Rectal smooth muscle tissue (tissue), 1 donor: ENCODE data around the gene P3H1.

Experiments
- H3K27ac ChIP-seq: one replicate; pipeline ENCODE4 v1.7.0; 2013; ENCODE audit warnings: low read depth, low read length, inconsistent platforms
- H3K27me3 ChIP-seq: one replicate; pipeline ENCODE4 v1.7.0; 2013; ENCODE audit warnings: low read length; ENCODE audit not compliant: control insufficient read depth, insufficient read depth
- H3K36me3 ChIP-seq: one replicate; pipeline ENCODE4 v1.7.0; 2013; ENCODE audit warnings: low read length; ENCODE audit not compliant: control insufficient read depth, insufficient read depth
- H3K4me1 ChIP-seq: one replicate; pipeline ENCODE4 v1.7.0; 2013; ENCODE audit warnings: low read length; ENCODE audit not compliant: control insufficient read depth, insufficient read depth
- H3K4me3 ChIP-seq: one replicate; pipeline ENCODE4 v1.7.0; 2013; ENCODE audit warnings: low read length
- H3K9ac ChIP-seq: one replicate; pipeline ENCODE4 v1.7.0; 2013; ENCODE audit warnings: low read length

The P3H1 gene

GRCh38 chr1:42784946-42785693 lies 18.3 kb upstream of the P3H1 start, which contains the start of gene TMEM269:
TMEM269 (plus strand) TSS chr1:42784991; CDS start chr1:42789894, 4,903 bp downstream.
- H3K4me1 ChIP-seq: peaks cover 2% of the 10 kb centered on the region
- H3K9ac ChIP-seq: no peak within 1 kb of the TSS
- peak within 1 kb of the TSS; percentile 61 for H3K4me3 ChIP-seq
- no peak within 1 kb of the TSS for H3K27ac ChIP-seq
- peaks cover 2% of the 10 kb centered on the region for H3K36me3 ChIP-seq
- no peaks in the 10 kb centered on the region for H3K27me3 ChIP-seq

GRCh38 chr1:42784547-42784945 lies 17.7 kb upstream of the P3H1 start:
- Histone ChIP-seq H3K36me3 (peaks cover 2% of the 10 kb centered on the region), H3K4me1 (peaks cover 2% of the 10 kb centered on the region), H3K9ac (no peak overlapping the region), H3K27me3 (no peaks in the 10 kb centered on the region), H3K4me3 (peak overlapping the region; percentile 61), H3K27ac (no peak overlapping the region)

- Histone ChIP-seq H3K36me3 (peaks cover 2% of the 10 kb centered on the region), H3K4me1 (peaks cover 2% of the 10 kb centered on the region), H3K9ac (no peak overlapping the region), H3K27me3 (no peaks in the 10 kb centered on the region), H3K4me3 (no peak overlapping the region), H3K27ac (no peak overlapping the region)
These were observed 16.3 kb upstream of the P3H1 start for GRCh38 chr1:42783092-42783491.

- Histone ChIP-seq H3K27me3 (no peaks in the 10 kb centered on the region), H3K27ac (no peak overlapping the region), H3K36me3 (peaks cover 20% of the 10 kb centered on the region), H3K4me1 (no peaks in the 10 kb centered on the region), H3K9ac (no peak overlapping the region), H3K4me3 (no peak overlapping the region)
These were observed 13.3 kb upstream of the P3H1 start for GRCh38 chr1:42780176-42780575.

- Histone ChIP-seq H3K27me3 (no peaks in the 10 kb centered on the region), H3K9ac (no peak overlapping the region), H3K36me3 (peaks cover 23% of the 10 kb centered on the region), H3K27ac (no peak overlapping the region), H3K4me3 (no peak overlapping the region), H3K4me1 (no peaks in the 10 kb centered on the region)
These were observed 12.9 kb upstream of the P3H1 start for GRCh38 chr1:42779725-42780124.

GRCh38 chr1:42777852-42778251 lies 11.0 kb upstream of the P3H1 start:
- Histone ChIP-seq H3K4me1 (no peaks in the 10 kb centered on the region), H3K9ac (no peak overlapping the region), H3K4me3 (no peak overlapping the region), H3K27ac (no peak overlapping the region), H3K27me3 (no peaks in the 10 kb centered on the region), H3K36me3 (peaks cover 22% of the 10 kb centered on the region)

- Histone ChIP-seq H3K27ac (no peak overlapping the region), H3K4me3 (no peak overlapping the region), H3K36me3 (peaks cover 22% of the 10 kb centered on the region), H3K4me1 (no peaks in the 10 kb centered on the region), H3K9ac (no peak overlapping the region), H3K27me3 (no peaks in the 10 kb centered on the region)
These were observed 9.7 kb upstream of the P3H1 start for GRCh38 chr1:42776502-42776901.

GRCh38 chr1:42774928-42775526 lies 8.2 kb upstream of the P3H1 start:
- Histone ChIP-seq H3K4me3 (no peak overlapping the region), H3K27ac (no peak overlapping the region), H3K9ac (no peak overlapping the region), H3K4me1 (no peaks in the 10 kb centered on the region), H3K36me3 (peaks cover 22% of the 10 kb centered on the region), H3K27me3 (no peaks in the 10 kb centered on the region)

GRCh38 chr1:42773420-42773819 lies 6.6 kb upstream of the P3H1 start:
- Histone ChIP-seq H3K27ac (no peak overlapping the region), H3K36me3 (peaks cover 22% of the 10 kb centered on the region), H3K4me3 (no peak overlapping the region), H3K9ac (no peak overlapping the region), H3K4me1 (peaks cover 1% of the 10 kb centered on the region), H3K27me3 (no peaks in the 10 kb centered on the region)

- Histone ChIP-seq H3K27me3 (no peaks in the 10 kb centered on the region), H3K27ac (no peak overlapping the region), H3K36me3 (no peaks in the 10 kb centered on the region), H3K9ac (no peak overlapping the region), H3K4me3 (no peak overlapping the region), H3K4me1 (peaks cover 12% of the 10 kb centered on the region)
These were observed 3.0 kb upstream of the P3H1 start for GRCh38 chr1:42769811-42770210.

GRCh38 chr1:42768172-42768571 lies 1.3 kb upstream of the P3H1 start:
- no peak overlapping the region for H3K27ac ChIP-seq
- no peaks in the 10 kb centered on the region for H3K36me3 ChIP-seq
- no peaks in the 10 kb centered on the region for H3K27me3 ChIP-seq
- H3K9ac ChIP-seq: no peak overlapping the region
- peaks cover 12% of the 10 kb centered on the region for H3K4me1 ChIP-seq
- H3K4me3 ChIP-seq: peak overlapping the region; percentile 92

GRCh38 chr1:42767510-42768000 lies 727 bp upstream of the P3H1 start:
- Histone ChIP-seq H3K4me1 (peaks cover 12% of the 10 kb centered on the region), H3K4me3 (peak overlapping the region; percentile 92), H3K36me3 (no peaks in the 10 kb centered on the region), H3K9ac (peak overlapping the region; percentile 60), H3K27ac (peak overlapping the region; percentile 81), H3K27me3 (no peaks in the 10 kb centered on the region)
